Stimulated activated CD8-positive, alpha-beta memory T cell treated with anti-CD3 and anti-CD28 coated beads, Interleukin-12 subunit alpha, Interleukin-12 subunit beta, amount 100 ng/mL, for 24 hours (primary cell): ENCODE measurements around the gene SLC25A20.

ENCODE experiments used
- DNase-seq: peaks from one replicate; pipeline ENCODE4 v3.0.0-alpha.2; 2020; ENCODE audit errors: extremely low read depth

Gene SLC25A20

DNA sequence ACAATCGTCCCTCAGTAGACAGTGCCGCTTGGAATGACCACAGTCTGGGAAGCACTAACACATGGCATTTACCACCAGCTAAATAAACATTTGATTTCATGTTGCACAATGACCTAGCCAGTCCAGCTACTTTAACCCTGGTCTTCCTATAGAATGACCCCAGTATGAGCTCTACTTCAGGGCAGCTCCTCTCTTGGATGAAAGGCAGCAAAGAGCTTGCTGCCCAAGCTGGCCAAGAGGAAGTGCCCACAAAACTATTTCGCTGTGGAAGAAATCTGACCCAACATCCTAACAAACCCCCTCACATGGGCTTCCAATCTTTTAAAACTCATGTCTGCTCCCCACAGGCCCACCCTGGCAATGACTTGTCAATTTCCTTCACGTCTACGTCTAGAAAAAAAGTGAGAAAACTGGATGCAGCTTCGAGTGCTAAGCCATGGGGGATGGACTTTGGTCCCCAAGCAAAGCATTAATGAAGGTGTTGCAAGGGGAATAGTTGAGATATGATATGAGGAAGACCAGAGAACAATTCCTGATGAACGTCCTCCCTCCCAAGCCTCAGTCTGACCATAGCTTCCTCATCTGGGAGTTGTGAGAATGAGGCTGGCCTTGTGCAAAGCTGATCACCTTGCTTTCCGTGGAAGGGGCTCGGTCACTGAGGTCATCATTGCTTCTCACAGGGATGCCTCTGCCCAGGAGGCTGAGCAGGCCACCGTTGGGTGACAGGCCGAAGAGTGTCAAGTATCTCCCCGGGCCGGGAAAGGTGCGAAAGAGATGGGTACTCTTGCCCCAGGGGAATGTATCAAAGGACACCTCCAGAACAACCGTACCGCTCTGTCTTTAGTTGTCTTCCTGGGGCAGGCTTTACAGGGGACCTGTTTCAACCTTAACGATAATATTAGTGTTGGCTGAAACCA, 964 bp downstream of the SLC25A20 start:
- no peak for DNase-seq

DNA sequence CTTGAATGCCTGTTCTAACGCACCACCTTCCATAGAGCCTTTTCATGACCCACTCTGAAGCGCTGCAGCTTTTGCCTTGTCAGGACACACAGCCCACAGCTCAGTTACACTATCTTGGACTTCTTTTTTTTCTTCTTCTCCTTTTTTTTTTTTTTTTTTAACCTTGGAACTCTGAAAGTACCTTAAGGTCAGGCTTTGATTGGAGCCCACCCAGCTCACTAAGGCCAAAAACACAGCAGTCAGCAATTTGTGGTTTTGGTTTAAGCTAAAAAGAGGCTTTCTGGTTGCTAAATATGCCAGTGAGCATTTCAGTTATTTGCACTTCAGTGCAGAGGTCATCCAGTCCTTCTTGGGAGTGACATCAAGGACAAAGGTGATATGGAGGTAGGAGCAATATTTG, 1.7 kb downstream of the SLC25A20 start:
- no peak for DNase-seq

DNA sequence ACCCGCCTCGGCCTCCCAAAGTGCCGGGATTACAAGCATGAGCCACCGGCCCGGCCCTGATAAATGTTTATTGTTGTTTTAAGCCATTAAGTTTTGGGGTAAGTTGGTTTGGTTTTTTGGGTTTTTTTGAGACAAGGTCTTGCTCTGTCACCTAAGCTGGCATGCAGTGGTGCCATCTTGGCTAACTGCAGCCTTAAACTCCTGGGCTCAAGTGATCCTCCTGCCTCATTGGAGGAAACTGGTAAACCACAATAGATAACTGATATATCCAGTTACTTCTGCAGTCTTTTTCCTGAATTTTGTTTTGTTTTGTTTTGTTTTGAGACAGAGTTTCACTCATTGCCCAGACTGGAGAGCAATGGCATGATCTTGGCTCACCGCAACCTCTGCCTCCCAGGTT, 4.2 kb downstream of the SLC25A20 start:
- no peak for DNase-seq

DNA sequence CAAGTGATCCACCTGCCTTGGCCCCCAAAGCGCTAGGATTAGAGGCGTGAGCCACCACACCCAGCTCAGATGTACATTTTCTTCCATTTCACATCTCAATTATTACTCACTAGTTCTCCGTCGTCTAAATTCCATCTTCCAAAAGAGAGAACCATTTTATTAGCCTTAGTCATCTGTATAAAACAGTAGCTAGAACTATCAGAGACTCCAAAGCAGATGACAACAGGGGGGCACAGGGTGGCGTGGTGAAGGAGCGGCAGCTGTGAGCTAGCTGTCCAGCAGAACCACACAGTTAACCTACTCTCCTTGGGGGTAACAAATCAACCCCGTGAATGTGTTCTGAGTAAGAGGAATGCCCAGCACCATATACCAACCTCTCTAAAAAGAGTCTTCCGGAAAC, 7.1 kb downstream of the SLC25A20 start:
- no peak for DNase-seq

DNA sequence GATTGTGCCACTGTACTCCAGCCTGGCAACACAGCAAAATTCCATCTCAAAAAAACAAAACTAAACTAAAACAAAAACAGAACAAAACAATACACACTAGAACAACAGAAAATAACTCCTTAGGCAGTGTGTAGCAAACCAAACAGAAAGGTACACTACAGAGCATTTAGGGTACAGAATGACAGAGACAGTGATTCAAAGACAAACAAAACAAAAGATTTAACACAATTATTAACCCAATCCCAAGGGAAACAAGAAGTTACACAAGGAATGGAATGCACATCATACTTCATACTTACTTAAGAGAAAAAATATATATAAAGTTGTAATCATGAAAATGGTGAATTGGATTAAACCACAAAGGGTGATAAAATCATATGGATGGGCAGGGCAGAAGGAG, 12.9 kb downstream of the SLC25A20 start:
- no peak for DNase-seq

DNA sequence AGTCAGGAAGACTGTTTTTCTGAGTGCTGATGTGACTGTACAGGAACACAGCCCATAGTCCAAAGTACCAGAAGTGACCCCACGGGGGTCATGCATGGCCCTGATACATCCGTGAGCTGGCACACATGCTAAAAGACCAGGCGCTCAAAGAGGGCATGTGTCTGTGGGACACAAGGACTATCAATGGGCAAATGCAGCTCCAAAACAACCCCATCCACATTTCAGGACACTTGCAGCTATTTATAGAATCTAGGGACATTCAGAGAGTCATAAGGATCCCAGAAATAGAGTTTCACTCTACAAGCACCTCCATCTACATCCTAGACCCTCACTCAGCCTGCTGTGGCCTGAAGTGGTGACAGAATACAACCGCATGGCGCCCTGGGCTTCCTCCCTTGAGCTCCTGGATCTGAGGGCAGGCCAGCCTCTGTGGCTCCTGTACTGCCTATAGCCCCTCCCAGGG, 17.0 kb downstream of the SLC25A20 start:
- DNase-seq = no peak

DNA sequence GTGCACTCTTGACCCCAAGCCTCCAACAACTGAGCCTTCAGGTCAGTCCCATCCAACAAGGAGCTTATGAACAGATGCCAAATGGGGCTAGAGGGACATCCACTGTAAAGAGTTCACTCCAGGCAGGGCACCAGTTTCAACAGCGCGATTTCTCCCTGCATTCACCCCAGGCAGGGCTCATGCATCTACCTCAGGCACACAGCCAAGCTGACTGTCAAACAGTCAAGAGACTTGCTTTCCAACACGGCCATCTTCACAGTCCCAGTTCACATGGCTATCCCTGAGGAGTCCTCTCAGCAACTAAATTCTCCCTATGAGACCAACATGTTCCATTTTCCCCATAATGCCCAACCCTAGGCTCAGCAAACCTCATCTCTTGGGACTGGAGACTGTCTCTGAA, 17.7 kb downstream of the SLC25A20 start:
- no peak for DNase-seq

DNA sequence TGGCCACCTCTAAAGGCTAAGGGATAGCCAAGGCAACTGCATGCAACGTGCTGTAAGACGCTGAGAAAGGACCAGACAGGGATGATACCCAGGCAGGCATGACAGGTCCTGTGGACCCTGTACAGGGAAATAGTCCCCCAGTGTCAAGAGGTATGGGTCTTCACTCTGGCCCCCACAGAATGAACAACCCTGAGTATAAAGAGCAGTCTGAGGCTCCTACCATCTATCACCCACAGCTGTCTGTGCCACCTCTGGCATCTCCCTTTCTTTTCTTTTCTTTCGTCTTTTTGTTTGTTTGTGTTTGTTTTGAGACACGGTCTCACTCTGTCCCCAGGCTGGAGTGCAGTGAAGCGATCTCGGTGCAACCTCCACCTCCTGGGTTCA, 18.7 kb downstream of the SLC25A20 start:
- DNase-seq = no peak

DNA sequence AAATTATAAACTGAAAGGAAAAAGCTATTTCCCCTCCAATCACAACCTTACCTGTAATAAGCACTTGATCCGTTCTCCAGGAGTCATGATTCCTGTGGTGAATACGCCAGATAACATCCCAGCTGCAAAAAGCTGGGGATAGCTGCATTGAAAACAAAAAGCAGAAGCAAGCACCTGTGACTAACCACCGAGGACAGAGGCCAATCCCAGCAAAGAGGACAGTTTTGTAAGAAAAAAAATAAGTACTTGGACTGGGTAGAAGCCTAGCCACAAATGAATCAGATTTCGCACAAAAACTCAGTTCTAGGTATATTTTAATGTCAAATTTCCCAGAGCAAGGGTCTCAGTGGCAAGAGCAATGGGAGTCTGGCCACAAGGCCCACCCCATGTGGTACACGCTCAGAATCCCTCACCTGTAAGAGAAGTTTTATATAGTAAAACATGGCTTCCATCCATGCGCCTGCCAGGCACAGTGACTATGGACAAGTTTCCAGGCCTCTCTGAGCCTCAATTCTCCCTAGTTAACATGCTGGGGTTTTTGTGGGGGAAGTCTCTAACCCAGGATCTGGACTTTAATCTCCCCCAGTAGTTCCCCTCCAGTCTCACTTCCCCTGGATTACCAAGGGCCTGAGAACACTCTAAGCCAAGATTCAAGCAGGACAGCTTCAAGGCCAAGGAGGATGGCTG, 19.2 kb downstream of the SLC25A20 start:
- DNase-seq = no peak

DNA sequence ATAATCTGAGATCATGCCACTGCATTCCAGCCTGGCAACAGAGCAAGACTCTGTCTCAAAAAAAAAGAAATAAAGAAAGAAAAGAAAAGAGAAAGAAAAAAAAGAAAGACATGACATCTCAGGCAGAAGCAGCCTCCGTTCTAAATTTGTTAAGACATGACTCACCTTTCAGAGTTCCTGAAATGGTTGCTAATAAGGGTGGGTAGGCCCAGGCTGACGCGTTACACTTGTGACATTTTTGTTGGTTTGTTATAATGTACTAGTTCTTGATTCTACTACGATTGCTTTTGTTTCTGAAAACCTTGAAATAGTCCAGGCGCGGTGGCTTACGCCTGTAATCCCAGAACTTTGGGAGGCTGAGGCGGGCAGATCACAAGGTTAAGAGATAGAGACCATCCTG, 21.0 kb downstream of the SLC25A20 start:
- DNase-seq = no peak

DNA sequence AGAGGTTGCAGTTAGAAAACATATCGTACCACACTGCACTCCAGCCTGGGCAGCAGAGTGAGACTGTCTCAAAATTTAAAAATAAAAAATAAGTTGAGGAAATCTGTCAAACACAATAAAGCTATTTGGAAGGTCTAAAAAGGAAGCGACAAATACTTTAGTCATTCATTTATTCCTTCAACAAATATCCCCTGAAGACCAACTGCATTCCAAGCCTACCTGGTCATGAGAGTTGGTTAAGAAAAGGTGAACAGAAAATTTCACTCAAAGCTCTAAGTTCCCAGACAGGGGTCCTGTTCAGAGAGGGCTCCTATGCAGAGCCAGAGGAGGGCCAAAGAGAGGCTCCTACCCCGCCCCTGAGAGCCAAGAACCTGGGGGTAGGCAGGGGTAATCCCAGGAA, 35.6 kb downstream of the SLC25A20 start:
- DNase-seq = no peak

DNA sequence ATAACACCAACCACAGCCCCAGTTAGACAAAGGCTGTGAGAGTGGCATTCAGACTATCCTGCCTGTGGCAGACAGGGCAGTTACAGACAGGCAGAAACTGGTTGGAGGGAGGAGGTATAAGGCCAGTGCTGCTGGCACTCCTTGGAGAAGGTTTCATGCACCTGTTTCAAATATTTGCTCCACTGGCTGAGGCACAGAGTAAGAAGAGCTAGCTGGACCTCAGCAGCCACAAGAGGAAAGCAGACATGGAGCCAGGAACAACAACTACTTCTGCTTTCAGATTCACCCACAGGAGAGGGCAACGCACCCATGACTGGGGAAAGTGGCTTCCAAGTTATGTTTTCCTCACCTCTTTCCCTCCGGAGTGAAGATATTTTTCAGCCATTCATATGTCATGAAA, 39.5 kb downstream of the SLC25A20 start:
- DNase-seq = no peak

DNA sequence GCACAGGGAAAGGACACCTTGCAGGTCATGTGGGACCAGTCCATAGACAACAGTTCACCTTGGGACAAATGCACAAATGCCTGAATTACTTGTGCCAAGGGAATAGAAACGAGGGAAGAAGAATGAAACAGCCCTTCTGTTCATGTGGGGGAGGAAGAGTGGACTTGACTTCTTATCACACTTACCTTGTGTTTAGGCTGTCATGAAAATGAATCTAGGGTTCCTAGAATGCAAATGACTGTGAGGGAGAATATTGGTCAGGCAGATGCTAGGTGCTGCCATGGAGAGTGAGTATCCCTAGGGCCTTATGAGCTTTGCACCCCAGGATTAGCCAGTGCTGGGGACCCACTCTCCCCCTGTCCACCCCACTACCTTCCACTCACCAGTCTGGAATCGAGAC, 40.0 kb downstream of the SLC25A20 start:
- DNase-seq = no peak

DNA sequence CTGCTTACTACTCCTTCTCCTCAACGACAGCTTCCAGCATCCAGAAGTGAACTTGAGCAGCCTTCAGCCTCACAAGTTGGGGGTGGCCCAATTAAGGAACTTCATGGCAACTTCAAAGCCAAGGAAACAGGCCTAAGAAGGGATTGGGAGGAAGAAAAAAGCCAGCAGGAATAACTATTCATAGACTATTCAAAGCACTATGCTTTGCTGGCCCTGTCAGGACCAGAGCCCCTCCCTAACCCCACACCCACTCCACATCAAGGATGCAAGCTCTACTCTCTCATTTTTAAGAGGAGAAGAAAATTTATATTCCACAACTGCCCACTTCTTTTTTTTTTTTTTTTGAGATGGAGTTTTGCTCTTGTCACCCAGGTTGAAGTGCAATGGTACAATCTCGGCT, 41.0 kb downstream of the SLC25A20 start:
- DNase-seq = no peak

DNA sequence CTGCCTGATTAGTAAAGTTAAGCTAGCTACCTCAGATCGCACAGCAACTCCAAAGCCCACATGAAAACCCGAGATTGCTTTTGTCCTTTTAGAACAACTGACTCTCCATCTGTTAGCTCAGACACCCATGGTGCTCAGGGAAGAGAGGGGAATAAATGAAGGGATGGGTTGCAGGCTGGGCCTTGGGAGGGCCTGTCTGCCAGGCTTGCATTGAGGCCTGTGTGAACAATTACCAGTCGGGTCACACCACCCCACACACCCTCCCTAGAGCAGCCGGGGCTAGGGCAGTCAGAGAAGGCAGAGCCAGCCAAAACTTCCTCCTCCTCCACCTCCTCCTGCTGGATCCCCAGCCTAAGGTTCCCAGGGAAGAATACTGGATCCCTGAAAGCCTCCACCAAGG, 42.2 kb downstream of the SLC25A20 start:
- DNase-seq = no peak

DNA sequence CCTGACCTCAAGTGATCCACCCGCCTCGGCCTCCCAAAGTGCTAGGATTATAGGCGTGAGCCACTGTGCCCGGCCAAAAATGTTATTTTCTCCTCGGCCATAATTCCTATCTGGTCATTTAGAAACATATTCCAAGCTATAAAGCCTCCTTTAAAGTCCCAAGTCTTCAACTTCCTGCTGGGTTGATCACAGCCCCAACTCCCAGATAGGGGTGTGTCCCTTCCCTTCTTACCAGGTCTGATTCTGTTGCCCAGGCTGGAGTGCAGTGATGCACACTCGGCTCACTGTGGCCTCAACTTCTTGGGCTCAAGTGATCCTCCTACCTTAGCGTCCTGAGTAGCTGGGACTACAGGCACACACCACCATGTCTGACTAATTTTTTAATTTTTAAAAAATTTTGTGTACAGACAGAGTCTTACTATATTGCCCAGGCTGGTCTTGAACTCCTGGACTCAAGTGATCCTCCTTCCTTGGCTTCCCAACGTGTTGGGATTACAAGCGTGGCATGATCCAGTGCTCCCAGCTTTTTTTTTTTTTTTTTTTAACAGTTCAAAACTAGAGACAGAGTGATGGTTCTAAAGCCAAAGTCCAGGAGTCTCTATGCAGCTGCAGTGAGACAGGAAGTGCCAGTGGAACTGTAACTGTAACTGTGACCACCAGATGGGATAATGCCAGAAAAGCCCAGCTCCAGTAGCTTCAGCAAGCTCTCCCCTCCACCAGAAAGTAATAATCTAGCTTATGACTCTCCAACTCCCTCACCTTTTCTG, 42.8 kb downstream of the SLC25A20 start:
- DNase-seq = no peak

DNA sequence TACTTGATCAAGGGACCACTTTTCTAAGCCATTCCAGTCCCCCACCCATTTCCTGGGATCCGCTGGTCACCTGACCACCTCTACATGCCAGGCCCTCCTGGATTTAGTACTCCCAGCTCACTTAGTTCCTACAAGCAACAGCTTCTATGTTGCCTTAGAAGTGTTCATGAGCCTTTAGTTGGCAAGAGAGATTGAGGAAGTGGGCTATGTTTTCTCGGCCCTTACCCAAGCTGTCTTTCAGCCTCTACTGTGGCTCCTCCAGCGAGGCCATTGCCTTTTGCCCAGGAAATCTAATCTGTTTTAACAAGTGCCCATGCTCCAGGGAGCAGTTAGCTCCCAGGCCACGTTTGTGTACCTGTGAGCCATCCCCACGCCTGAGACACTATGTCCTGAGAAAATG, 46.5 kb downstream of the SLC25A20 start:
- no peak for DNase-seq

DNA sequence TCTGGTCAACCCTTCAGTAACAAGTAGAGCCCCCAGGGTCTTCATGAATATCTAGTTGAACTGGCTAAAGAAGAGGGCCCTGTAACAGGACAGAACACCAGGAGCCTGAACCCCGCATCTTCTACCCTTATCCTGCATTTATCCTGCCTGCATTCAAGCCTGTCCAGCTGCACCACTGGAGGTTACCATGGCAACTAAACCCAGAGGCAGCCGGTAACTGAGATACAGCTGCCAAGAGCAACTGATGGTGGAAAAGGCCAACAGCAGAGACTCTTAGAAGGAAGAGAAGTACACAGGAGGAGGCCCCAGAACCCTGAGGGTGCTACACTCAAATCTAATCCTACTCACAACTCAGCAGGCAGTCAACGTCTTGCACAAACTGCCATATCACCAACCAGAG, 47.3 kb downstream of the SLC25A20 start:
- DNase-seq = no peak

DNA sequence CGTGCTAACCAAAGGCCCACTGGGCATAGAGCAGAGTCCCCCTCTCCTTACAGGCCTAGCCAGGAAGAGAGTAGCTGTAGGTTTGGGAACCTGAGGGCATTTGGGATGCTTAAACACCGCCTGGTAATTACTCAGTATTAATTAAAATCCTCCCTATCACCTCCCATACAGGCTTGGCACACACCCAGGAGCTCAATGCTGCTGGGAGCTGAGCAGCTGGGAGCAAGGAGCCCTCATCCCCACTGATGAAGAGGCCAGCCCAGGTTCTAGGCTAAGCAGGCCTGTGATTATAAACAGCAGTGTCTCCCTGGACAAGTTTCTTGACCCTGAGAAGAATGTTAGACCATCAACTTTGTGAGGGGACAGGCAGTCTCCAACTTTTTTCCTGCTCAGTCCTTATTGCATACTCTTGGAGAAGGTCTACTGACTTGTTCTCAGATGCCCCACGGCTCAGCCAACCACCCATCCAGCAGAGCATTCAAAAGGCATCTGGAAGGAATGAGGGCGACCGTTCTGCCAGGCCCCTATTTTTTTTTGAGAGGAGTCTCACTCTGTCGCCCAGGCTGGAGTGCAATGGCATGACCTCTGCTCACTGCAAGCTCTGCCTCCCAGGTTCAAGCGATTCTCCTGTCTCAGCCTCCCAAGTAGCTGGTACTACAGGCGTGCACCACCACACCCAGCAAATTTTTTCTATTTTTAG, 49.7 kb downstream of the SLC25A20 start:
- no peak for DNase-seq

DNA sequence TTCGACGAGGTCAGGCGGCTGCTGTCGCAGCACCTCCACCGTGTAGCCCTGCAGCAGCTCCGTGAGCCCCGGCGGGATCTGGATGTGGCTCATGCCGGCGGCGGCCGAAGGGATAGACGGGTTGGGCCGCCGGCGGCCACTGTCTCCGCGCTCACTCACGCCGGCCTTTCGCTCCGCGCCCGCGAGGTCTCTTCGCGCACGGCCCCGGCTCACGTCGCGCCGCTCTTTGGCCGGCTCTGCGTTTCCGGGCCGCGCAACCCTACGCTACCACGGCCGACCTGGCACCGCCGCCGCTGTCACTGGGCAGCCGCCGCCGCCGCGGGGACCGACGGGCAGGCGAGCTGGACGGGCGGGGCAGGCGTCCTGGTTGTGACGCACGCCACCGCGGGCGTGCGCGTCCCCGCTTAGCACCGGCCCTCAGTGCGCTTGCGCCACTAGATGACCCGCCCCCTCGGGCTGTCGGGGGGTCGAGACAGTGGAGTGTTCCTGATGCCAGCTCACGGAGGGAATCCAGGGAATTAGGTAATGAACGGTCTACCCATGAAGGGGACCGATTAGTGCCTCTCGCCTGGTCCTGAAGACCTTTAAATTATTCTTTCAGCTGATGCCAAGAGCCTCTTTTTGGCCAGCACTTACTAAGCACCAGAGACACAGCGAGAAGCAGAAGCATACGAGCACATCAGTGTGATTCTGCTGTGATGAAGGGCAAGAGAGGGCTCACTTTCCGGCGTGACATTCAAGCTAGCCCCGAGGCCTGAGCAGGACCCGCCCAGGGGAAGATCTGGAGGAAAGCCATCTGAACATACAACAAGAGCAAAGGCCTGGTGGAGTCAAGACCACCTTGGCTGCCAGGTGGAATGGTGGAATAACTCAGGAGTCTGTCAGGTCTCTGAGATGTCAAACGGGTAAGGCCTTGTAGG, 50.9 kb downstream of the SLC25A20 start, which contains the start of gene PRKAR2A:
Gene PRKAR2A, minus strand, starts transcription at position 371 of the 920 bp plus-strand sequence. Its CDS starts 278 bp downstream, at position 93.
- DNase-seq = peak; percentile 62
